Ascending aorta (tissue), 2 donors: ENCODE results near the gene PRICKLE3. TPM values are rescaled to one million over a fixed set of nuclear protein-coding genes. Genes with fewer than 3 reads are reported as not detected.

Experiments
- DNase-seq, 2 donors: peaks; one replicate each; pipeline ENCODE4 v3.0.0-alpha.2; 2019; ENCODE audit warnings: low spot score in 2 of 2
- H3K27ac ChIP-seq, 2 donors: fragments of 200-600 bp; sonication (generic); one replicate each; pipeline ENCODE4 v1.5.1; 2016 to 2017; ENCODE audit warnings: mild to moderate bottlenecking in 1 of 2
- H3K27me3 ChIP-seq: fragments of 200-600 bp; sonication (generic); one replicate; pipeline ENCODE4 v1.5.1; 2017
- H3K36me3 ChIP-seq, 2 donors: fragments of 200-600 bp; sonication (generic); one replicate each; pipeline ENCODE4 v1.5.1; 2016
- H3K4me1 ChIP-seq, 2 donors: fragments of 200-600 bp; sonication (generic); one replicate each; pipeline ENCODE4 v1.5.1; 2016 to 2017; ENCODE audit warnings: mild to moderate bottlenecking in 1 of 2
- H3K4me3 ChIP-seq, 2 donors: fragments of 200-600 bp; sonication (generic); one replicate each; pipeline ENCODE4 v1.5.1; 2016 to 2017; ENCODE audit warnings: mild to moderate bottlenecking in 1 of 2
- H3K9me3 ChIP-seq, 2 donors: fragments of 200-600 bp; sonication (generic); one replicate each; pipeline ENCODE4 v1.5.1; 2016
- intact Hi-C: fragments of 100-400 bp; cut with DNase I; formaldehyde crosslinking; loops from one replicate; pipeline ENCODE4 v1.15.1; 2023
- total RNA-seq: library from RNA; depleted of rRNA; stranded (reverse); fragments of >200 nt; gene quantifications from one replicate; pipeline ENCODE4 v1.1.0, GENCODE V29; 2016
- TF ChIP-seq, protein P1 (sequence below), 3 experiments: fragments of 200-600 bp in 2 of 3; fragments of 450-650 bp in 1 of 3; sonication (generic) in 2 of 3; IDR thresholded peaks; one replicate each; pipeline ENCODE4 v1.5.1; 2016 to 2019; ENCODE audit warnings: antibody characterized with exemption in 3 of 3, mild to moderate bottlenecking in 1 of 3, moderate library complexity in 1 of 3

The PRICKLE3 gene
- total RNA-seq, 1 donor from 2014 or later: 25.3 TPM

DNA sequence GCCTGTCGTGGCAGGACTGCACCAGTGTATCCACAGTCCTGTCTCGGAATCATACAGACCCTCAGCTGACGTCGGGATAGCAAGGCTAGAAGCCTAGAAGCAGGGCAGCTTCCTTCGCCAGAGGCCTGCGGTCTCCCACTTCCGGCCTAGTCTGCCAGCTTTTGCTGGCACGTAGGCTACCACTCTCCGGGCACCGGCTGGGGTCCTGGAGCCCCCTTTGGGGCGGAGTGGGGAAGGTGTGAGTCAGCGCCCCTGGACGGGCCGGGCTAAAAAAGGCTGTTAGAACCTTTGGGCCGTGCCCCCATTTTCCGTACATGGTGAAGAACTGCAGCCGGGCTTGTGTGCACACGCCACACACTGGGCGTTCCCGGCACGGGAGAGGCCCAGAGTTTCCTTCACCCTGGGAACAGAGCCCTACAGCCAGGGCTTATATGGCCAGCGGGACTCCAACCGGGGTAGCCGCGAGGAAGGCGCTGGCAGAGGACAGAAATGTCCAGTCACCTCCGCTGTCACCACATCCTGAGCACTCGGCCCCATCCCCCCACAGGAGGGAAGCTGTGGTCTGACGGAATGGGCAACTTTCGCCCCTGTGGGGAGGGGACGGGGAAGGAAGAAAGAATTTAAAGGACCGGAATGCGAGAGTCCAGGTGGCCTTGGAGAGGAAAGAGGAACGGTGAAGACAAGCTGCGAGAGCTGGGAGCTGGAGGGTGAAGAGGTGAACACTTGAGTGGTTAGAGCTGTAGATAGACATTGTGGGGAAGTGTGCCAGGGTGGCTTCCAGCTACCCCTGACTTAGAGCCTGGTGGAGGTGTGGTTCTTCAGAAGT lies 19.0 kb downstream of the PRICKLE3 start:
- Histone ChIP-seq H3K36me3 (no peaks in the 10 kb centered on the region), H3K27me3 (no peaks in the 10 kb centered on the region), H3K4me1 (peaks cover 0 to 4% of the 10 kb centered on the region in 2 donors), H3K9me3 (no peaks in the 10 kb centered on the region), H3K4me3 (peak overlapping the region; percentile 39 to 58), H3K27ac (peak overlapping the region; percentile 88 to 91)
- TF ChIP-seq, protein P1, sequence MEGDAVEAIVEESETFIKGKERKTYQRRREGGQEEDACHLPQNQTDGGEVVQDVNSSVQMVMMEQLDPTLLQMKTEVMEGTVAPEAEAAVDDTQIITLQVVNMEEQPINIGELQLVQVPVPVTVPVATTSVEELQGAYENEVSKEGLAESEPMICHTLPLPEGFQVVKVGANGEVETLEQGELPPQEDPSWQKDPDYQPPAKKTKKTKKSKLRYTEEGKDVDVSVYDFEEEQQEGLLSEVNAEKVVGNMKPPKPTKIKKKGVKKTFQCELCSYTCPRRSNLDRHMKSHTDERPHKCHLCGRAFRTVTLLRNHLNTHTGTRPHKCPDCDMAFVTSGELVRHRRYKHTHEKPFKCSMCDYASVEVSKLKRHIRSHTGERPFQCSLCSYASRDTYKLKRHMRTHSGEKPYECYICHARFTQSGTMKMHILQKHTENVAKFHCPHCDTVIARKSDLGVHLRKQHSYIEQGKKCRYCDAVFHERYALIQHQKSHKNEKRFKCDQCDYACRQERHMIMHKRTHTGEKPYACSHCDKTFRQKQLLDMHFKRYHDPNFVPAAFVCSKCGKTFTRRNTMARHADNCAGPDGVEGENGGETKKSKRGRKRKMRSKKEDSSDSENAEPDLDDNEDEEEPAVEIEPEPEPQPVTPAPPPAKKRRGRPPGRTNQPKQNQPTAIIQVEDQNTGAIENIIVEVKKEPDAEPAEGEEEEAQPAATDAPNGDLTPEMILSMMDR (IDR thresholded peaks at IDR 0.05): no peak
- peak; percentile 76 to 93 for DNase-seq
- intact Hi-C loops: loop anchor here (1.0 to 10.0 kb wide), 4 partner anchors 12 to 252 kb away; partner anchors contain the start of genes GPKOW, PIM2 and SLC35A2

GRCh38 chrX:49165901-49166881 lies 20.0 kb downstream of the PRICKLE3 start:
- peak in 1 of 2 donors; percentile 85 for DNase-seq

GRCh38 chrX:49164589-49165360 lies 21.4 kb downstream of the PRICKLE3 start:
- no peaks in the 10 kb centered on the region for H3K27me3 ChIP-seq
- intact Hi-C loops: loop anchor here (10.0 kb wide), 1 partner anchor 250 kb away; the partner anchor contains the start of genes PIM2 and SLC35A2
- H3K27ac ChIP-seq: peak overlapping the region; percentile 88 to 91
- TF ChIP-seq, protein P1 (IDR thresholded peaks at IDR 0.05): no peak
- no peaks in the 10 kb centered on the region for H3K36me3 ChIP-seq
- no peaks in the 10 kb centered on the region for H3K9me3 ChIP-seq
- H3K4me1 ChIP-seq: peaks cover 0 to 4% of the 10 kb centered on the region in 2 donors
- DNase-seq: no peak
- no peak overlapping the region for H3K4me3 ChIP-seq

More at GRCh38 chrX:49165901-49166881, 20.0 kb downstream of the PRICKLE3 start:
- Histone ChIP-seq H3K9me3 (no peaks in the 10 kb centered on the region), H3K4me3 (peak overlapping the region; percentile 33 to 58), H3K36me3 (no peaks in the 10 kb centered on the region), H3K27ac (peak overlapping the region; percentile 88 to 91), H3K27me3 (no peaks in the 10 kb centered on the region), H3K4me1 (peaks cover 0 to 4% of the 10 kb centered on the region in 2 donors)
- TF ChIP-seq, protein P1 (IDR thresholded peaks at IDR 0.05): peak in 1 of 3 experiments; percentile 25
- intact Hi-C loops: loop anchor here (2.0 to 10.0 kb wide), 2 partner anchors 25 to 251 kb away; partner anchors contain the start of genes PIM2 and SLC35A2

DNA sequence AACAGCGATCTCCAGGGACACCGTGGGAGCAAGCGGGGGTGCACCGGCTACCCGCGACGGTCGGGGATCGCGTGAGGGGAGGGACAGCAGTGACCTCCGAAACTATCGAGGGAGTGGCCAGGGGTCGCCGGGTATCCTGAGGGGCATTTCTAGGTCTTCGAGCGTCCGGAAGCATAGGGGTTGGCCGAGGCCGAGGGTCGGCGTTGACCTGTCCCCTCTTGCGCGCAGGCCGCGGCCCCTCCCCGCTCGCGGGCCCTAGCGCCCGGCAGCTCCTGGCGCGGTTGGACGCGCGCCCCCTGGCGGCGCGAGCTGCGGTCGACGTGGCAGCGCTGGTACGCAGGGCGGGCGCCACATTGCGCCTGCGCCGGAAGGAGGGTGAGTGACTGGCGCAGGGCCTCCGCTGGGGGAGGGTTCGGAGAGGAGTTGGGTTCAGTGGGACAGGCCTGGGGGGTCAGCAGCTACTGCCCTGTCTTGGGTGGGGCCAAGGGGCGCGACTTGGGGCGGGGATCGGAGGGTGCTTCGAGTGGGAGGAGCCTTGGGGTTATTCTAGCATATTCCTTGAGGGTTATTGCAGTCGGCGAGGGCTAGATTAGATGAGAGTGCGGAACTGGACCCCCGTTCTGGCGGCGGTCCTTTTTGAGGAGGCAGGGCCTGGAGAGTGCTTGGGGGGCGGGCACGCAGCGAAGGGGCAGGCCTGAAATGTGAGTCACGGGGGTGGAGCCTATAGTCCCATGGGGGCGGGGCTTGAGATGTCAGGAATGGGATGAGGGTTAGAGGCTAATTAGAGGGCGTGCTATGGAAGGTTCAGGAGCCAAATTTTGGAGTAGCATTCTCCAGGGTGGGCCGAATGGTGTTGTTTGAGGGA lies 22.4 kb downstream of the PRICKLE3 start:
- DNase-seq: peak; percentile 65 to 92
- intact Hi-C loops: loop anchor here (2.0 to 10.0 kb wide), 2 partner anchors 105 to 249 kb away; partner anchors contain the start of genes PIM2, PPP1R3F and SLC35A2
- TF ChIP-seq, protein P1 (IDR thresholded peaks at IDR 0.05): peak; percentile 28 to 96 (median 51)

More for the DNA sequence above, 22.4 kb downstream of the PRICKLE3 start:
- H3K9me3 ChIP-seq: no peaks in the 10 kb centered on the region
- no peaks in the 10 kb centered on the region for H3K36me3 ChIP-seq
- H3K4me1 ChIP-seq: peaks cover 0 to 4% of the 10 kb centered on the region in 2 donors
- peak overlapping the region; percentile 88 to 91 for H3K27ac ChIP-seq
- H3K4me3 ChIP-seq: peak overlapping the region; percentile 30 to 64
- no peaks in the 10 kb centered on the region for H3K27me3 ChIP-seq
